Measurements from ENCODE around the gene PHF21B.

The PHF21B gene

DNA sequence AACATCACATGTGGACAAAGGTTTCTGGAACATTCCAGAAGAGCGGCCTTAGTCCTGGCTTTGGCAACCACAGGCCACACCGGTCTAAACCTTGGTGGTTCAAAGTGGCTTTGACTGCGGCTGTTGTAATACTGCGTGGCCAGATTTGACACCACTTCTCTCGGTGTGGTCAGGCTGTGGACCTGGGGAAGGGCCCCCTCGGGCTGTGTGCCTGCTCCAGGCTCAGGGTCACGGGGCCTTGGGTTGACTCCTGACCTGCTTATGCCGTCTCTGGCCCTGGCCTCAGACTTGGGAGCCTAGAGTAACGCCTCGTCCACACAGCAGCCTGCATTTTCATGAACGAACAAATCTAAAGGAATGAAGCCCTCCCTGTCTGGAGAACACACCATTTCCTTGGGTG is 118.0 kb downstream of the PHF21B start:
- Histone ChIP-seq H3K9me3 (ENCODE audit: control insufficient read depth, low read length) (no peaks in the 10 kb centered on the region), H3K4me1 (ENCODE audit: control insufficient read depth, insufficient read depth, low read length) (no peaks in the 10 kb centered on the region), H3K36me3 (ENCODE audit: control insufficient read depth, insufficient read depth, low read length) (no peaks in the 10 kb centered on the region), H3K4me3 (ENCODE audit: low read length) (no peak overlapping the region), H3K9ac (ENCODE audit: low read length) (no peak overlapping the region), H3K27me3 (ENCODE audit: control insufficient read depth, insufficient read depth, low read length) (no peaks in the 10 kb centered on the region)

DNA sequence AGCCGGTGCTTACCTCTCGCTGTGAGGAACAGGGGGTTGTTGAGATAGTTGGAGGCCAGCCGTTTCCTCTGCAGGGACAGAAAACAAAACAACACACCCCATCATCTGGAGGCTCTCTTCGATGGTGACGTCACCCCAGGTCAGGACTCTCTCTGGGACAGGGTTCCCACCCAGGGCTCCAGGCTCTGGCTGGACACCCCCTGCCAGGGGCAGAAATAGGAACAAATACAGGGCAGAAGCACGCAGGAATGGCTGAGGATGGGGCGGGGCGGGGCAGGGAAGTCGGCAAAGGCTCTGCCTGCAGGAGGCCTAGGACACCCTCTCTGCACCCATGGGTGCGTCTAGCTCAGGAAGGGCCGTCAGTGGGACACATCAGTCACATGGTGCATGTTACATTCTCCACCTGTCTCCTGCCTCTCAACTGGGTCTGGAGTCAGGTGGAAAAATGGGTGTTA is 118.5 kb downstream of the PHF21B start:
- Histone ChIP-seq H3K4me1 (ENCODE audit: control insufficient read depth, insufficient read depth, low read length) (no peaks in the 10 kb centered on the region), H3K36me3 (ENCODE audit: control insufficient read depth, insufficient read depth, low read length) (no peaks in the 10 kb centered on the region), H3K9ac (ENCODE audit: low read length) (no peak overlapping the region), H3K4me3 (ENCODE audit: low read length) (no peak overlapping the region), H3K27me3 (ENCODE audit: control insufficient read depth, insufficient read depth, low read length) (no peaks in the 10 kb centered on the region), H3K9me3 (ENCODE audit: control insufficient read depth, low read length) (no peaks in the 10 kb centered on the region)

DNA sequence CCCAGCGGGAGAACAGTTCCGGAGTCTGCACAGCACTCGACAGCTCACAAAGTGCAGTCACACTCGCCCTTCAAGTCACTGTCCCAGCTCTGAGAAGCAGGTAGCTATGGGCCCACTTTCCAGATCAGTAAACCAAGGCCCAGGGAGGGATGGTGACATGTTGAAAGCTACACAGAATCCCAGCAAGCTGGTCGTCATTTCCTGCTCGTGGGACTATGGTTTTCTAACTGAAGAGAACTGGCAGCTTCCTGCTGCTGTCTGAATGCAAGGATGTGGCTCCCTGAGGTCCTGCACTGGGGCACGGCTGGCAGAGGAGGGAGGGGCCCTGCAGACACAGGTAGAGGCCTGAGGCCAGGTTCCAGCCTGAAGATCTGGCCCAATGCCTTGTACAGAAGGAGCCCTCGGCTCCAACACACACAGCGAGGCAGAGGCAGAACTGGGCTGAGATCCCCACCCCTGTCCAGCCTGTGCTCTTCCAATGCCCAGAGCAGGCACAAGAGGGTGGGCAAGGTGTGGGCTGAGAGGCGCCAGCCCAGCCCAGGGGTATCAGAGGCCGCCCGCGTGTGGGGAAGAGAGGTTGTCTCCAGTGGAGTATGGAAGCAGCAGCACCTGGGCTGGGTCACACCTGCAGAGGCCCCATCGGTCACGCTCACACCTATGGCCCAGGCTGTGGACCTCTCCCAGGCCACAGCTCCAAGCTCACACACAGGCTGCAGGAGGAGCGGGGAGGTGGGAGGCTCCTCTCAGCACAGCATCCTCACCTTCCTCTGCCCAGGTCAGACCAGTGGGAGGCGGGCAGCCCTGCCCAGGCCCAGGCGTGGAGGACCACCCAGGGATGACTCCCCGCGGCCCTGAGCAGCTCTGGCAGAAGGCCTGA is 119.2 kb downstream of the PHF21B start:
- H3K9me3 ChIP-seq (ENCODE audit: control insufficient read depth, low read length), result no peaks in the 10 kb centered on the region
- H3K36me3 ChIP-seq (ENCODE audit: control insufficient read depth, insufficient read depth, low read length), result no peaks in the 10 kb centered on the region
- no peaks in the 10 kb centered on the region for H3K4me1 ChIP-seq (ENCODE audit: control insufficient read depth, insufficient read depth, low read length)
- H3K4me3 ChIP-seq (ENCODE audit: low read length), result no peak overlapping the region
- H3K9ac ChIP-seq (ENCODE audit: low read length), result no peak overlapping the region
- no peaks in the 10 kb centered on the region for H3K27me3 ChIP-seq (ENCODE audit: control insufficient read depth, insufficient read depth, low read length)

DNA sequence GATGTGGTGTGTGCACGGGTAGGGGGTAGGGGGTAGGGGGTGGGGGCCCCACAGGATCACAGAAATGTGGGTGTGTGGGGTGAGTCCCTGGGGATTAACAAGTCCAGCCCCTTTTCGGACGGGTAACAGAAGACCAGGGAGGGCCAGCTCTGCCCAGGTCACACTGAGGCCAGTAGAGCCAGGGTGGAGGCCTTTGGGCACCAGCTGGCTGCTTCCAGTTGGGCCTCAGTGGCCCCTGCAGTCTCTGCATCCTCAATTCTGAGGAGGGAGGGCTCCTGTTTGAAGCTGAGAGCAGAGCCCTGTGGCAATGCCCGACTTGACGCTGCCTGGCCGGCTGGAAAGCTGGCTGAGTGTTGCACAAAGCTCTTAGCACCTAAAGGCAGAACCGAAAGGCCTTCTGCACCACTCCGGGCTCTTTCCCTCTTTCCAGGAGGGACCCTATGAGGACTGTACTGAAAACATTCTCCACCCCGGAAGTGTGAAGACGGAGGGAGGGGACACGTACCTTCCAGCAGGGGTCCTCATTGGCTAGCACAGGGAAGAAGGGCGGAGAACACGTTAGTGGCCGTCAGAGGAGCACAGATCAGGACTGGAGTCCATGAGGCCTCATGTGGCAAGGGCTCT is 120.4 kb downstream of the PHF21B start:
- no peaks in the 10 kb centered on the region for H3K36me3 ChIP-seq (ENCODE audit: control insufficient read depth, insufficient read depth, low read length)
- no peak overlapping the region for H3K4me3 ChIP-seq (ENCODE audit: low read length)
- no peaks in the 10 kb centered on the region for H3K27me3 ChIP-seq (ENCODE audit: control insufficient read depth, insufficient read depth, low read length)
- no peak overlapping the region for H3K9ac ChIP-seq (ENCODE audit: low read length)
- H3K9me3 ChIP-seq (ENCODE audit: control insufficient read depth, low read length), result no peaks in the 10 kb centered on the region
- no peaks in the 10 kb centered on the region for H3K4me1 ChIP-seq (ENCODE audit: control insufficient read depth, insufficient read depth, low read length)

DNA sequence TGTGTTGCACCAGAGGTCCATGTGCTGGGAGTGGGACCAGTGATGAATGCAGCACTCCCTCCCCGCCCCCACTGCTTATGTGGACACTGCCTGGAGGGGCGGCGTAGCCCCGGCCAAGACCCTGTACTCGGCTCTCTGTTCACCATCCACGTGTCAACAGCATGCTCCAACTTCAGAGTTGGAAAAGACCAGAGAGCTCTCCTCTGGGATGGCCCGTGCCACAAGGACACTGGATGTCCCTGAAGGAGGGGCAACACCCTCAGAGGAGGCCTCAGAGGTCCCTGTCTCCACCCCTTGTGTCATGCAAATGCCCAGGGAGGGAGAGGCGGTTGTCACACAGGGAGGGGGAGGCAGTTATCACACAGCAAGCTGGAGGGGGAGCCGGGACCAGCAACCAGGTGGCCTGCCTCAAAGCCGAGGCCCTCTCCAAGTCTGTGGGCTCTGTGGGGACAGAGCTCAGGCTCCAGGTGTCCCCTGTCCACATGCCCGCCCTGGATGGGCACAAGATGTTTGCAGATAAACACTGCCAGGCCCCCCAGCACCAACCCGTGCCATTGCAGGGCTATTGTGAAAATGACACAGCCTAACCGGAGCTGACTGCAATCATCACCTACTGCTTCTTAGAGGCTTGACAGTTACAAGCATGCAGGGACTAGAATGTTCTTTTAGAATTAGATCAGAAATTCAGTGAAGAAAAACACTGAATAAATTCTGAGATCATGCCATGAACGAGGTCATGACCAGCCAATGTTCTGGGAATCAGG is 121.1 kb downstream of the PHF21B start:
- no peaks in the 10 kb centered on the region for H3K4me1 ChIP-seq (ENCODE audit: control insufficient read depth, insufficient read depth, low read length)
- H3K36me3 ChIP-seq (ENCODE audit: control insufficient read depth, insufficient read depth, low read length), result no peaks in the 10 kb centered on the region
- H3K9me3 ChIP-seq (ENCODE audit: control insufficient read depth, low read length), result no peaks in the 10 kb centered on the region
- H3K4me3 ChIP-seq (ENCODE audit: low read length), result no peak overlapping the region
- H3K27me3 ChIP-seq (ENCODE audit: control insufficient read depth, insufficient read depth, low read length), result no peaks in the 10 kb centered on the region
- no peak overlapping the region for H3K9ac ChIP-seq (ENCODE audit: low read length)

DNA sequence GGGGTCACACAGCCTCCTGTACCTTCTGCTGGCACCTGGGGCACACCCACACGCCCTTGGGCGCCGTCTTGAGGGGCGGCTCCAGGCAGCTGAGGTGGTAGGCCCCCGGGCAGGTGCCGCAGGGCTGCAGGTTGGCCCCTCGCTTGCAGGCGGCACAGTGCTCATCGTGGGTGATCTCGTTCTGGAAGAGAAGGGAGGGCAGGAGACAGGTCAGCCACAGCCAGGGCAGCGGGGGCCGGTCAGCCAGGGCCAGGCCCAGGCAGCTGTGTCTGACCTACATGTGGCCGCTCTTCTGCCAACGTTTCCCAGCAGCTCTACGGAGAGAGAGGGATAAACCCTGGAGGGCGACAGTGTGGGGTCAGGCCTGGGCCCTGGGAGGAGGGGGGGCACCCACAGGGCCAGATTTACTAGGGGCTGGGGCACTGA is 121.9 kb downstream of the PHF21B start:
- Histone ChIP-seq H3K27me3 (ENCODE audit: control insufficient read depth, insufficient read depth, low read length) (no peaks in the 10 kb centered on the region), H3K36me3 (ENCODE audit: control insufficient read depth, insufficient read depth, low read length) (no peaks in the 10 kb centered on the region), H3K4me1 (ENCODE audit: control insufficient read depth, insufficient read depth, low read length) (no peaks in the 10 kb centered on the region), H3K9me3 (ENCODE audit: control insufficient read depth, low read length) (no peaks in the 10 kb centered on the region), H3K4me3 (ENCODE audit: low read length) (no peak overlapping the region), H3K9ac (ENCODE audit: low read length) (no peak overlapping the region)

DNA sequence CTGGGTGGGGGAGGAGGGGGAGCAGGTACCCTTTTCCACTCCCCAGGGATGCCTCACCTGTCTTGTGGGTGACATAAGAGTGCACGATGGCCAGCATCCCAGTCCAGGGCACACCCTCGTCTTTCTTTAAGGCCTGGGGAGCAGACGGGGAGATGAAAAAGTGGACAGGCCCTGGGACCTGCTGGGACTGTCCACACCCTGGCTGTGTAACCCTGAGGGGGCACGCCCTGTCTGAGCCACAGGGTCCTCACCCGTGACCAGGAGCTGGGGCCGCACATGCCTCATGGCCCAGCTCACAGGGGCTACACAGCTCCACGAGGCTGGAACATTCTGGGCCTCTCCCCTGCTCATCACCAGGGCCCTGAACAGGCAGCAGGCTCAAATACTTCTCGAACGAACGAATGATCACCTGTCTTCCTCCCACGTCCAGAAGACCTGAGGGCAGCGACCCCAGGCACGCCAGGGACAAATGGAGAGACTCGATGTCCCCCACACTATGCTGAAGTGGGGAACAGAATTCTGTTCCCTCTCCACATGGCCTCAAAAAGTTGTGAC is 123.9 kb downstream of the PHF21B start:
- Histone ChIP-seq H3K4me3 (ENCODE audit: low read length) (no peak overlapping the region), H3K9ac (ENCODE audit: low read length) (no peak overlapping the region), H3K4me1 (ENCODE audit: control insufficient read depth, insufficient read depth, low read length) (no peaks in the 10 kb centered on the region), H3K27me3 (ENCODE audit: control insufficient read depth, insufficient read depth, low read length) (no peaks in the 10 kb centered on the region), H3K9me3 (ENCODE audit: control insufficient read depth, low read length) (no peaks in the 10 kb centered on the region), H3K36me3 (ENCODE audit: control insufficient read depth, insufficient read depth, low read length) (no peaks in the 10 kb centered on the region)

DNA sequence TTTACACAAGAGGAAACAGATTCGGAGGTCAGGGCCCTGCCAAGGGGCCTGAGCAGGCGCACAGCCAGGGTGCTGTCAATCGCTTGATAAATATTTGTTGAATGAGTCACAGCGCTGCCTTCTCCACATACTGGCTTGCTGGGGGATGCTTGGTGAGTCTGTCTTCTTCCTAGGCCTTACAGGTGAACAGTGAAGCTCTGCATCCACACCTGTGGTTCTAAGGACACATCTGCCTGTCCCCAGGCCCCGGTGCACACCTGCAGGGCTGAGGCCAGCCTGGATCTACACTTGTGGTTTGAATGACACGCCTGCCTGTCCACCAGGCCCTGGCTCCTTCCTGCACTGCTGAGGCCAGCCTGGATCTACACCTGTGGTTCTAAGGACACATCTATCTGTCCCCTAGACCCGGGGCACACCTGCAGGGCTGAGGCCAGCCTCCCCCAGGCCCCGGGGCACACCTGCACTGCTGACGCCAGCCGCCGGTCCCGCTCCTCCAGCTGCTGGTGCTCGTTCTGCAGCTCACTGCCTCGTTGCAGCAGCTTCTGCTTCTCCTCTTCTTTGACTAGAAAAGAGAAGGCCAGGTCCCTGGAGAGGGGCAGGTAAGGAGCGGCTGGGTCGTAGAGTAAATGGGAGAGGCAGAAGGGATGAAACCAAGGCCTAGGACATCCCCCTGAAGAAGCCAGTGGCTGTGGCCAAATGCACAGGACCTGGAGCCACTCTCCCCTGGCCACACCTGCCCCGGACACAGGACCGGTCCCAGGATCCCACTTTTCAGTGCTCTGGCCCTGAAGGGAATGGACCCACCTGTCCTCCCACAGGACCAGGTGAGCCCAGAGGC is 124.6 kb downstream of the PHF21B start:
- no peak overlapping the region for H3K4me3 ChIP-seq (ENCODE audit: low read length)
- no peak overlapping the region for H3K9ac ChIP-seq (ENCODE audit: low read length)
- H3K36me3 ChIP-seq (ENCODE audit: control insufficient read depth, insufficient read depth, low read length), result no peaks in the 10 kb centered on the region
- no peaks in the 10 kb centered on the region for H3K9me3 ChIP-seq (ENCODE audit: control insufficient read depth, low read length)
- H3K27me3 ChIP-seq (ENCODE audit: control insufficient read depth, insufficient read depth, low read length), result no peaks in the 10 kb centered on the region
- H3K4me1 ChIP-seq (ENCODE audit: control insufficient read depth, insufficient read depth, low read length), result no peaks in the 10 kb centered on the region

DNA sequence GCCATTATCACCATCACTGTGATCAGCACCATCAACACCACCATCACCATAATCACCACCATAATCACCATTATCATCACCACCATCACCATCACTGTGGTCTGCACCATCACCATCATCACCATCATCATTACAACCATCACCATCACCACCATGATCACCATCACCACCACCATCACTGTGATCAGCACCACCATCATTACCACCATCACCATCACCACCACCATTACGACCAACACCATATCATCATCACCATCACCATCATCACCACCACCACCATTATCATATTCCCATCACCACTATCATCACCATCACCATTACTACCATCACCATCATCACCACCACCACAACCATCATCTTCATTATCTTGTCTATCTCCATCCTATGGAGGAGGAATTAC is 125.2 kb downstream of the PHF21B start:
- H3K9ac ChIP-seq (ENCODE audit: low read length), result no peak overlapping the region
- no peaks in the 10 kb centered on the region for H3K4me1 ChIP-seq (ENCODE audit: control insufficient read depth, insufficient read depth, low read length)
- no peak overlapping the region for H3K4me3 ChIP-seq (ENCODE audit: low read length)
- H3K9me3 ChIP-seq (ENCODE audit: control insufficient read depth, low read length), result no peaks in the 10 kb centered on the region
- no peaks in the 10 kb centered on the region for H3K36me3 ChIP-seq (ENCODE audit: control insufficient read depth, insufficient read depth, low read length)
- no peaks in the 10 kb centered on the region for H3K27me3 ChIP-seq (ENCODE audit: control insufficient read depth, insufficient read depth, low read length)

DNA sequence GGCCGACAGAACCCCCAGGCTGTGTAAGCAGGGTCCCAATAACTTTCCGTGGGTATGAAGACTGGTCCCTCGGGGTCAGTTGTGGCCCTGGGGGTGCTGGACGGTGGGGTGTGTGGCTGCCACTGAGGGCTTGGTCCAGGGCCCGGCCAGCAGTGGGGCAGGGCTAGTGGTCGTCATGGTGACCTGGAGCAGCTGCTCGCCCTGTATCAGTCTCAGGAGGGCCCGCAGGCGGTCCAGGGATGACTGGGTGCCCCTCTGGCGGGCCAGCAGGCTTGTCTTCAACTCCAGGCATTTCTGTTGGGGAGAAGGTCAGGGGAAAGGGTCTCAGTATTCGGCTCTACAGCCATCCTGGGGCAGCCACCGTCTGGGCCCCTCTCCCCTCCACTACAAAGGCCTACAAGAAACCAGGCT is 126.8 kb downstream of the PHF21B start:
- no peaks in the 10 kb centered on the region for H3K36me3 ChIP-seq (ENCODE audit: control insufficient read depth, insufficient read depth, low read length)
- no peaks in the 10 kb centered on the region for H3K9me3 ChIP-seq (ENCODE audit: control insufficient read depth, low read length)
- H3K27me3 ChIP-seq (ENCODE audit: control insufficient read depth, insufficient read depth, low read length), result no peaks in the 10 kb centered on the region
- no peaks in the 10 kb centered on the region for H3K4me1 ChIP-seq (ENCODE audit: control insufficient read depth, insufficient read depth, low read length)
- H3K4me3 ChIP-seq (ENCODE audit: low read length), result no peak overlapping the region
- no peak overlapping the region for H3K9ac ChIP-seq (ENCODE audit: low read length)

DNA sequence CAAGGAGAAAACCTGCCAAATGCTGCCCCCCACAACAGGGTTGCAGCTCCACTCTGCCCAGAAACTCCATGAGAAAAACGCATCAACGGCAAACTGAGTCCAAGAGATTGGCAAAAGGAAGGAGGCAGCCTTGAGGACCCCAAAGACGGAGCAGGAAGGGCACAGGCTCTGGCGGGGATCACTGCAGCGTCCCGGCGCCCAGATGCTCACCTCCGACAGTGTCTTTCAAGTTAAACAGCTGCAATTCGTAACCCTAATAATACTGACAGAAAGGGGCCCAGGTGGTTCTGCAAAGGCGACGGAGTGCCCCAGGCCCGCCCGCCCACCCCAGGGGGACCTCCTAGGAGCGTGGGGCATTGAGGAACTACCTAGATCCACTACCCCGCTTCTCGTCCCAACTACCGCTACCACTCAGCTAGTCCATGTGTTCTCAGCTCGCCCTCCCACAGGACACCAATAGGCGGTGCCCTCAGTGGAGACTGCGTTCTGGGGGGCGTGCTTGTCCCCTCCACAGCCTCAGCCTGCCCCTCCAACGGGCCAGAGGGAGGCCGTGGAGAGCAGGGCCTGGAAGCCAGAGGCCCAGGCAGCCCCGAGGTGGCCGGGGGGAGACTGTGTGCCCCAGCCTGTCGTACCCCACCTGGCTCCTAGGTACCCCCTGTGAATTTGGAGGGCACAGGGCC is 127.4 kb downstream of the PHF21B start:
- no peaks in the 10 kb centered on the region for H3K27me3 ChIP-seq (ENCODE audit: control insufficient read depth, insufficient read depth, low read length)
- no peak overlapping the region for H3K9ac ChIP-seq (ENCODE audit: low read length)
- H3K36me3 ChIP-seq (ENCODE audit: control insufficient read depth, insufficient read depth, low read length), result no peaks in the 10 kb centered on the region
- H3K4me1 ChIP-seq (ENCODE audit: control insufficient read depth, insufficient read depth, low read length), result no peaks in the 10 kb centered on the region
- no peak overlapping the region for H3K4me3 ChIP-seq (ENCODE audit: low read length)
- no peaks in the 10 kb centered on the region for H3K9me3 ChIP-seq (ENCODE audit: control insufficient read depth, low read length)
